HCT116 (cell line): ENCODE measurements around the gene ADIPOR2. TPM values are rescaled to one million over a fixed set of nuclear protein-coding genes. Genes with fewer than 3 reads are reported as not detected.

ENCODE experiments used
- ATAC-seq: fragments of 200-7000 bp; cut with Tn5 transposase; 2 replicates; pipeline ENCODE4 v1.9.1; 2020; ENCODE audit warnings: mild to moderate bottlenecking, moderate library complexity
- BruUV-seq: library from RNA; stranded (reverse); fragments of 400-500 nt; replicated peaks from 2 replicates; lab custom pipeline; 2021; lab: Mats Ljungman, UMichigan
- CTCF ChIA-PET: fragments of 300-600 bp; sonication (Branson Sonifier 250); formaldehyde crosslinking; loops from one replicate; lab custom pipeline; 2021; ENCODE audit warnings: antibody characterized with exemption; lab: Charles Lee
- POLR2A ChIA-PET: fragments of 300-600, 350-600 bp; sonication (Branson Sonifier 250); formaldehyde crosslinking; loops from one replicate; lab custom pipeline; 2021; ENCODE audit warnings: antibody characterized with exemption; lab: Charles Lee
- RAD21 ChIA-PET, 2 experiments: fragments of 300-600 bp; sonication (Branson Sonifier 250); formaldehyde crosslinking; loops; one replicate each; lab custom pipeline; 2023; ENCODE audit warnings: low total read pairs in 2 of 2; ENCODE audit not compliant: uncharacterized antibody in 2 of 2, unreplicated experiment in 2 of 2, low non-redundant PET in 1 of 2; lab: Charles Lee
- DNase-seq: peaks from one replicate; pipeline ENCODE4 v3.0.0-alpha.2; 2010; ENCODE audit warnings: low read depth, low spot score
- H2AFZ ChIP-seq: fragments of 200-600 bp; shearing (Covaris generic), sonication (generic); 2 replicates; pipeline ENCODE4 v1.6.1; 2017; ENCODE audit warnings: low read depth, mixed run types, mixed read lengths, antibody characterized with exemption, low read length; ENCODE audit not compliant: poor library complexity, severe bottlenecking
- H3K27ac ChIP-seq: 2 replicates; pipeline ENCODE4 v1.5.1; 2012; ENCODE audit warnings: low read depth, low read length
- H3K27me3 ChIP-seq: fragments of 200-600 bp; sonication (generic); 2 replicates; pipeline ENCODE4 v1.6.1; 2016; ENCODE audit warnings: mixed run types, low read length, mixed read lengths; ENCODE audit not compliant: insufficient read depth
- H3K36me3 ChIP-seq, 2 experiments: fragments of 200-500 bp in 1 of 2; fragments of 200-600 bp in 1 of 2; sonication (Bioruptor generic) in 1 of 2; sonication (generic) in 1 of 2; 2 replicates each; pipeline versions ENCODE4 v1.5.1 to v1.6.1; 2014 to 2016; ENCODE audit warnings: low read length in 2 of 2, inconsistent platforms in 1 of 2, mixed read lengths in 1 of 2, mixed run types in 1 of 2; ENCODE audit not compliant: insufficient read depth in 2 of 2, control insufficient read depth in 1 of 2
- H3K4me1 ChIP-seq, 2 experiments: fragments of 200-600 bp in 1 of 2; sonication (generic) in 1 of 2; 2 replicates each; pipeline versions ENCODE4 v1.5.1 to v1.6.1; 2012 to 2017; ENCODE audit warnings: low read length in 2 of 2, inconsistent platforms in 1 of 2, mild to moderate bottlenecking in 1 of 2, mixed read lengths in 1 of 2, mixed run types in 1 of 2, moderate library complexity in 1 of 2; ENCODE audit not compliant: insufficient read depth in 2 of 2, control insufficient read depth in 1 of 2
- H3K4me2 ChIP-seq: fragments of 200-600 bp; sonication (generic); 2 replicates; pipeline ENCODE4 v1.6.1; 2017; ENCODE audit warnings: mixed run types, low read length, mixed read lengths
- H3K4me3 ChIP-seq, 2 experiments: fragments of 200-600 bp in 1 of 2; sonication (generic) in 1 of 2; replicated peaks in 1 of 2; 2 replicates each; pipeline ENCODE4 v1.5.1; 2011 to 2016; ENCODE audit warnings: low read length in 2 of 2, control low read depth in 1 of 2, low read depth in 1 of 2, mild to moderate bottlenecking in 1 of 2, mixed read lengths in 1 of 2, mixed run types in 1 of 2
- H3K79me2 ChIP-seq: fragments of 200-600 bp; sonication (generic); 2 replicates; pipeline ENCODE4 v1.6.1; 2017; ENCODE audit warnings: mild to moderate bottlenecking, mixed run types, low read length, moderate library complexity, mixed read lengths; ENCODE audit not compliant: insufficient read depth
- H3K9ac ChIP-seq: fragments of 200-600 bp; sonication (generic); 2 replicates; pipeline ENCODE4 v1.6.1; 2016; ENCODE audit warnings: low read length, mixed read lengths
- H3K9me2 ChIP-seq: fragments of 200-600 bp; sonication (generic), shearing (Covaris generic); 2 replicates; pipeline ENCODE4 v1.6.1; 2017; ENCODE audit warnings: mixed run types, mild to moderate bottlenecking, moderate library complexity; ENCODE audit not compliant: insufficient read depth
- H3K9me3 ChIP-seq, 2 experiments: fragments of 200-500 bp in 1 of 2; fragments of 200-600 bp in 1 of 2; sonication (Bioruptor generic) in 1 of 2; sonication (generic) in 1 of 2; 2 replicates each; pipeline ENCODE4 v1.6.1; 2014 to 2017; ENCODE audit warnings: low read length in 2 of 2, mixed read lengths in 2 of 2, inconsistent platforms in 1 of 2, low read depth in 1 of 2, mild to moderate bottlenecking in 1 of 2, mixed run types in 1 of 2, moderate library complexity in 1 of 2; ENCODE audit not compliant: control insufficient read depth in 1 of 2, insufficient read depth in 1 of 2
- H4K20me1 ChIP-seq: fragments of 200-600 bp; sonication (generic), shearing (Covaris generic); 2 replicates; pipeline ENCODE4 v1.6.1; 2017; ENCODE audit warnings: mixed run types, mild to moderate bottlenecking, moderate library complexity; ENCODE audit not compliant: insufficient read depth
- CBX3 ChIP-seq: IDR thresholded peaks from 2 replicates; pipeline ENCODE4 v1.6.1; 2012; ENCODE audit warnings: low read depth
- CTCF ChIP-seq, 3 experiments: fragments of 200-600 bp in 1 of 3; sonication (generic) in 1 of 3; IDR thresholded peaks in 2 of 3; conservative IDR thresholded peaks in 1 of 3; 2 replicates each; pipeline ENCODE4 v1.5.1; 2012 to 2017; ENCODE audit warnings: low read depth in 2 of 3, low read length in 2 of 3, antibody characterized with exemption in 1 of 3, borderline replicate concordance in 1 of 3, control low read depth in 1 of 3, mild to moderate bottlenecking in 1 of 3, mixed read lengths in 1 of 3, mixed run types in 1 of 3, moderate library complexity in 1 of 3; ENCODE audit not compliant: insufficient read depth in 1 of 3
- EGR1 ChIP-seq: IDR thresholded peaks from 2 replicates; pipeline ENCODE4 v1.6.1; 2012; ENCODE audit warnings: low read depth
- ELF1 ChIP-seq: IDR thresholded peaks from 2 replicates; pipeline ENCODE4 v1.6.1; 2012; ENCODE audit warnings: low read depth, borderline replicate concordance
- EZH2 ChIP-seq: fragments of 200-600 bp; sonication (generic); IDR thresholded peaks from 2 replicates; pipeline ENCODE4 v1.6.1; 2017; ENCODE audit warnings: antibody characterized with exemption, mixed run types
- EZH2phosphoT487 ChIP-seq: fragments of 200-600 bp; IDR thresholded peaks from 2 replicates; pipeline ENCODE4 v1.6.1; 2018; ENCODE audit warnings: antibody characterized with exemption, borderline replicate concordance
- FOSL1 ChIP-seq: IDR thresholded peaks from 2 replicates; pipeline ENCODE4 v1.6.1; 2012; ENCODE audit warnings: low read depth
- POLR2AphosphoS5 ChIP-seq: IDR thresholded peaks from 2 replicates; pipeline ENCODE4 v1.6.1; 2011; ENCODE audit warnings: mild to moderate bottlenecking, low read depth, low read length, moderate library complexity
- RAD21 ChIP-seq: IDR thresholded peaks from 2 replicates; pipeline ENCODE4 v1.6.1; 2012; ENCODE audit warnings: low read depth, mild to moderate bottlenecking
- REST ChIP-seq: IDR thresholded peaks from 2 replicates; pipeline ENCODE4 v1.6.1; 2012; ENCODE audit warnings: low read depth
- SRF ChIP-seq: IDR thresholded peaks from 2 replicates; pipeline ENCODE4 v1.6.1; 2012; ENCODE audit warnings: low read depth
- YY1 ChIP-seq: IDR thresholded peaks from 2 replicates; pipeline ENCODE4 v1.6.1; 2011; ENCODE audit warnings: low read length, low read depth, moderate library complexity, mild to moderate bottlenecking; ENCODE audit not compliant: insufficient replicate concordance; ENCODE audit errors: extremely low read depth
- ZFX ChIP-seq: fragments of 450-650 bp; IDR thresholded peaks from 2 replicates; pipeline ENCODE4 v1.6.1; 2017
- intact Hi-C: fragments of 100-400 bp; cut with micrococcal nuclease; formaldehyde crosslinking; loops from 2 replicates; pipeline ENCODE4 v1.10.0; 2022
- total RNA-seq: library from RNA; stranded (reverse); gene quantifications from one replicate; pipeline ENCODE4 v1.2.1, GENCODE V29; 2021; ENCODE audit not compliant: unreplicated experiment

The ADIPOR2 gene
- total RNA-seq, 1 experiment from 2014 or later: 69.9 TPM

GRCh38 chr12:1723721-1724120, 32.9 kb downstream of the ADIPOR2 start:
- DNase-seq: no peak
- H2AFZ ChIP-seq: no peak overlapping the region
- no peaks in the 10 kb centered on the region for H3K36me3 ChIP-seq
- H4K20me1 ChIP-seq: peaks cover 3% of the 10 kb centered on the region; the same call in 1 of the 2 replicates
- H3K4me3 ChIP-seq: no peak overlapping the region
- no peaks in the 10 kb centered on the region for H3K4me1 ChIP-seq
- H3K9me3 ChIP-seq: no peaks in the 10 kb centered on the region
- RAD21 ChIA-PET: no interaction called here
- no peak for ATAC-seq
- no TSS peak for BruUV-seq
- POLR2A ChIA-PET: no interaction called here
- H3K27me3 ChIP-seq: no peaks in the 10 kb centered on the region
- peaks cover 92% of the 10 kb centered on the region for H3K79me2 ChIP-seq
- H3K9me2 ChIP-seq: no peaks in the 10 kb centered on the region
- H3K27ac ChIP-seq: no peak overlapping the region
- no peak overlapping the region for H3K4me2 ChIP-seq
- no peak overlapping the region for H3K9ac ChIP-seq
- CTCF ChIA-PET: no interaction called here
- intact Hi-C loops: no loop called here
- TF ChIP-seq EZH2: no peak
- TF ChIP-seq ELF1: no peak
- TF ChIP-seq RAD21: no peak
- no peak for TF ChIP-seq ZFX
- no peak for TF ChIP-seq CTCF (IDR thresholded peaks at IDR 0.05 in 2 of 3, conservative IDR thresholded peaks at IDR 0.05 in 1 of 3; ENCODE audit: borderline replicate concordance in 1 of 3, insufficient read depth in 1 of 3, low read depth in 2 of 3, low read length in 2 of 3)
- TF ChIP-seq CBX3: no peak

GRCh38 chr12:1724250-1724649, 33.4 kb downstream of the ADIPOR2 start:
- intact Hi-C loops: no loop called here
- Histone ChIP-seq H3K79me2 (peaks cover 92% of the 10 kb centered on the region), H3K4me3 (no peak overlapping the region), H3K36me3 (no peaks in the 10 kb centered on the region), H3K9me2 (no peaks in the 10 kb centered on the region), H3K4me1 (no peaks in the 10 kb centered on the region), H3K4me2 (no peak overlapping the region), H3K9me3 (no peaks in the 10 kb centered on the region), H3K27me3 (no peaks in the 10 kb centered on the region), H4K20me1 (no peaks in the 10 kb centered on the region), H3K9ac (no peak overlapping the region), H3K27ac (no peak overlapping the region), H2AFZ (no peak overlapping the region)
- ChIA-PET CTCF (no interaction called here), RAD21 (no interaction called here), POLR2A (no interaction called here)
- DNase-seq (no peak), ATAC-seq (no peak)
- no TSS peak for BruUV-seq
- TF ChIP-seq EZH2phosphoT487: no peak
- TF ChIP-seq ELF1: no peak
- no peak for TF ChIP-seq POLR2AphosphoS5
- no peak for TF ChIP-seq EGR1
- TF ChIP-seq SRF: no peak
- TF ChIP-seq RAD21: no peak
- no peak for TF ChIP-seq CTCF (IDR thresholded peaks at IDR 0.05 in 2 of 3, conservative IDR thresholded peaks at IDR 0.05 in 1 of 3; ENCODE audit: borderline replicate concordance in 1 of 3, insufficient read depth in 1 of 3, low read depth in 2 of 3, low read length in 2 of 3)
- TF ChIP-seq FOSL1: no peak
- TF ChIP-seq REST: no peak
- TF ChIP-seq YY1: no peak
